Suprapubic skin (tissue), 4 donors: Measurements from ENCODE around the gene MEF2A.

Experiments used
- EP300 ChIP-seq: sonication (generic); formaldehyde crosslinking; IDR thresholded peaks from one replicate; pipeline ENCODE4 v1.6.1; 2017; ENCODE audit warnings: antibody characterized with exemption
- POLR2A ChIP-seq, 2 donors: fragments of 450-650 bp; IDR thresholded peaks; one replicate each; pipeline ENCODE4 v1.6.1; 2017; ENCODE audit warnings: antibody characterized with exemption in 2 of 2, mild to moderate bottlenecking in 2 of 2, moderate library complexity in 2 of 2
- POLR2AphosphoS5 ChIP-seq, 3 donors: sonication (generic); formaldehyde crosslinking; IDR thresholded peaks; one replicate each; pipeline ENCODE4 v1.6.1; 2017; ENCODE audit warnings: antibody characterized with exemption in 3 of 3
- TF ChIP-seq, protein P1 (sequence below), 2 donors: fragments of 200-600 bp in 1 of 2; fragments of 450-650 bp in 1 of 2; sonication (generic) in 1 of 2; IDR thresholded peaks; one replicate each; pipeline ENCODE4 v1.5.1; 2016 to 2019; ENCODE audit warnings: antibody characterized with exemption in 2 of 2, mild to moderate bottlenecking in 1 of 2, moderate library complexity in 1 of 2

DNA sequence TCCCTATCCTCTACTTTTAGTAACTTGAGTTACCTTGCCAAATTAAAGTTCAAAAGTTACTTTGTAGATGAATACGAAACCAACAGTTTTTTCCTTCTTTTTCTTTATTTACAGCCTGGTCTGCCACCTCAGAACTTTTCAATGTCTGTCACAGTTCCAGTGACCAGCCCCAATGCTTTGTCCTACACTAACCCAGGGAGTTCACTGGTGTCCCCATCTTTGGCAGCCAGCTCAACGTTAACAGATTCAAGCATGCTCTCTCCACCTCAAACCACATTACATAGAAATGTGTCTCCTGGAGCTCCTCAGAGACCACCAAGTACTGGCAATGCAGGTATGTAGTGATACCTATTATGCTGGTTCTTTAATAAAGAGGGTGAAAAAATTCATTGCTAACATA is 108.5 kb downstream of the MEF2A start:
- TF ChIP-seq, protein P1, sequence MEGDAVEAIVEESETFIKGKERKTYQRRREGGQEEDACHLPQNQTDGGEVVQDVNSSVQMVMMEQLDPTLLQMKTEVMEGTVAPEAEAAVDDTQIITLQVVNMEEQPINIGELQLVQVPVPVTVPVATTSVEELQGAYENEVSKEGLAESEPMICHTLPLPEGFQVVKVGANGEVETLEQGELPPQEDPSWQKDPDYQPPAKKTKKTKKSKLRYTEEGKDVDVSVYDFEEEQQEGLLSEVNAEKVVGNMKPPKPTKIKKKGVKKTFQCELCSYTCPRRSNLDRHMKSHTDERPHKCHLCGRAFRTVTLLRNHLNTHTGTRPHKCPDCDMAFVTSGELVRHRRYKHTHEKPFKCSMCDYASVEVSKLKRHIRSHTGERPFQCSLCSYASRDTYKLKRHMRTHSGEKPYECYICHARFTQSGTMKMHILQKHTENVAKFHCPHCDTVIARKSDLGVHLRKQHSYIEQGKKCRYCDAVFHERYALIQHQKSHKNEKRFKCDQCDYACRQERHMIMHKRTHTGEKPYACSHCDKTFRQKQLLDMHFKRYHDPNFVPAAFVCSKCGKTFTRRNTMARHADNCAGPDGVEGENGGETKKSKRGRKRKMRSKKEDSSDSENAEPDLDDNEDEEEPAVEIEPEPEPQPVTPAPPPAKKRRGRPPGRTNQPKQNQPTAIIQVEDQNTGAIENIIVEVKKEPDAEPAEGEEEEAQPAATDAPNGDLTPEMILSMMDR (IDR thresholded peaks at IDR 0.05) = no peak
- TF ChIP-seq POLR2A (IDR thresholded peaks at IDR 0.05) = no peak
- no peak for TF ChIP-seq POLR2AphosphoS5 (IDR thresholded peaks at IDR 0.05)
- TF ChIP-seq EP300 = no peak
